ENCODE data around the gene CIRBP.
A peak's percentile ranks its signal among the peaks of the same experiment; 100 is the strongest.

The CIRBP gene

DNA sequence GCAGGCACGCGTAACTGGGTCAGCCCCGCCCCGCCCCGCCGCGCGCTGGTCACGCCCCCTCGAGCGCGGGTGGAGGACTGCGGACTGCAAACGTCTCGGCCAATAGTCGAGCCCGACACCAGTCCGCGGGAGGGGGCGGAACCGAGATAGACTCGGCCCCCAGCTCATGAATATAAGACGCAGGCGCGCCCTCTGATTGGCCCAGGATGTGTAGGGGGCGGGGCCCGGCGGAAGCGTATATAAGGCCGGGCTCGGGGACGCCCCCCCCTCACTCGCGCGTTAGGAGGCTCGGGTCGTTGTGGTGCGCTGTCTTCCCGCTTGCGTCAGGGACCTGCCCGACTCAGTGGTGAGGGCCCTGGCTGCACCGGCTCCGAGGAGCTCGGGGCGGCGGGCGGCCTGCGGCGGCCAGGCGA, at the start of gene CIRBP:
Gene CIRBP (plus strand): TSS at position 268 of the 413 bp plus-strand sequence. CDS start 1,602 bp downstream, outside the sequence.
- peak; percentile 99 for DNase-seq

DNA sequence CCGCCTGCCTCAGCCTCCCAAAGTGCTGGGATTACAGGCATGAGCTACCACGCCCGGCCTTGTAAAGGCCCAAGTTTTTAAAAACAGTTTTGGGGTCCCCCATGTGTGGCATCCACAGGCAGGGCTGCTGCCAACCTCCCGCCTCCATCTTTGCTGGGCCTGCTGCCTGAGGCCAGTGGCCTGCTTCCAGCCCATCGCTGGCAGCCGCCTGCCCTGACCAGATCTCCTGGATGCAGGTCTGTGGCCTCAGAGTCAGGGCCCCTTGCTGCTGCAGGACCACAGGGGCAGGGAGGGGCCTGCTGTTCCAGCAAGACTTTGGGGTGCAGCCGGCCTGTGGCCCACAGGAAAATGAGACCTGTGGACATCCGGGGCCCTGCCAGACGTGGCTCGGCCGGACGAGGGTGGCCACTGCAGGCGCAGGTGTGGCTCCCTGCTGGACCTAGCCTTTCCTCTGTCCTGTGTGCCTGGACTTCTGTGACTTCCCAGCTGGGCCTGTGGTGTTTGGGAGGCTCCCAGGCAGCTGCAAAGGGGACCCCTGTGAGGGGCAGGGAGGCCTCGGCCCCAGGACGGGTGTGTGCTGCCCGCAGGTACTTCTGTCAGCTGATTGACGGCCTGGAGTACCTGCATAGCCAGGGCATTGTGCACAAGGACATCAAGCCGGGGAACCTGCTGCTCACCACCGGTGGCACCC, 49.2 kb upstream of the CIRBP start:
- DNase-seq = no peak

- DNase-seq = no peak
These were observed 48.6 kb upstream of the CIRBP start for GRCh38 chr19:1220477-1220930.

GRCh38 chr19:1220976-1221903, 47.9 kb upstream of the CIRBP start:
- no peak for DNase-seq

DNA sequence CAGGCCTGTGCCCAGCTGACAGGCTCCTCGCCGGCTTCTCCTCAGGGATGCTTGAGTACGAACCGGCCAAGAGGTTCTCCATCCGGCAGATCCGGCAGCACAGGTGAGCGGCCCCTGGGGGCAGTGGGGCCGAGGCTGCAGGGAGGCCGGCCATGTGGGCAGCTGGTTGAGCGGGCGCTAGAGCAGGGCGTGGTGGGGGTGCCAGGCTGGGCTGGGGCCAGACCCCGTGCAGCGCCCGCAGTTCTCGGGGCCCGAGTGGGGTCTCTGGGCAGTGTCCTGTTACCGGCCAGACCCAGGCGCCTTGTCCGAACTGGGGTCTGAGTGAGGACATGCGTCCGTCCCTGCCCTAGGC, 47.3 kb upstream of the CIRBP start:
- no peak for DNase-seq

DNA sequence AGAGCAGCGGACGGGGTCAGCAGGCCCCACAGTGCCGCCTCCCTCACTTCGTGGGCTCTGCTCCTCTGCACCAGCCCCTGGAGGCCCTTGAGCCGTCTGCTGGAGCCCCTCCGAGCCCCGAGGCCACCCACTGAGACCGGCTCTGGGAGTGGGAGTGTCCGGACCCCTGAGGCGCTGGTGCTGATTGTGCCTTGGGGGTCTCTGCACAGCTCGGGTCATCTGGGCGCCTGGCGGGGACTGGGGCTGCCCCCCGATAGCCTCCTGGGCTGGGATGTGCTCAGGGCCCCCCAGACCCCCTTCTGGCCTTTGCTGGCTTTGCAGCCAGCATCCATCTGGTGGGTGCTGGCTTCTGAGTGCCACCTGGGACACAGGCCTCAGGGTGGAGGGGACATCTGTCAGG, 46.7 kb upstream of the CIRBP start:
- DNase-seq = no peak

- DNase-seq = no peak
These were observed 45.9 kb upstream of the CIRBP start for GRCh38 chr19:1223018-1223855.

DNA sequence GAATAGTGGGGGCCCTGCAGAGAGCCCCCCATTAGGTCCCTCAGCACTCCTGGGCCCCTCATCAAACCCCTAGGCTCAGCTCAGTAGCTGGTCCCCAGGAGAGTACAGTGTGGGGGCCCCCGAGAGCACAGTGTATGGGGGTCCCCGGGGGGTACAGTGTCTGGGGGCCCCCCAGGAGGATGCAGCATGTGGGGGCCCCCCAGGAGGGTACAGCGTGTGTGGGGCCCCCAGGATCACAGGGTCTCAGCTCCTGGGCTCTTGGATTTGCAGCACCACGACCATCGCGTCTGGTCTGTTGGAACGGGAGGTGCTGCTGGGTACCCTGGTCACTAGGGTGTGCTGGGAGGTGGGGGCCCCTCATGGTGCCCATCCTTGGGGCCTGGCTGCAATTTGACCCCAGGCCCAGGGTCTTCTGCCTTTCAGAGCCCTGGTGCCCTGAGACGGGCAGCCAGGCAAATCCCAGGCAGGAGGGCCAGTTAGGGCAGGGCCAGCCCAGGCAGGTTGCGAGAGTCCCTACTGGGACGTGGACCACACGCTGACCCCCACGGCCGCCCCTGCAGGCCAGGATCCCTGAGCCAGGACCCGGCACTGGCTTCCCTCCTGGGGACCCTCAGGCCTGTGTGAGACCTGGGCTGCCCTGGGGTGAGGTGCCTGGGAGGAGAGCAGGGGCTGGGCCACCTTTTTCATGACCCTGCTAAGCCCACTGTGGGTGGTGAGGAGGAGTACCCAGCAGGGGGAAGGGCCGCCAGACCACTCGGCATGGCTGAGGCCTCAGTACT, 44.9 kb upstream of the CIRBP start:
- no peak for DNase-seq

DNA sequence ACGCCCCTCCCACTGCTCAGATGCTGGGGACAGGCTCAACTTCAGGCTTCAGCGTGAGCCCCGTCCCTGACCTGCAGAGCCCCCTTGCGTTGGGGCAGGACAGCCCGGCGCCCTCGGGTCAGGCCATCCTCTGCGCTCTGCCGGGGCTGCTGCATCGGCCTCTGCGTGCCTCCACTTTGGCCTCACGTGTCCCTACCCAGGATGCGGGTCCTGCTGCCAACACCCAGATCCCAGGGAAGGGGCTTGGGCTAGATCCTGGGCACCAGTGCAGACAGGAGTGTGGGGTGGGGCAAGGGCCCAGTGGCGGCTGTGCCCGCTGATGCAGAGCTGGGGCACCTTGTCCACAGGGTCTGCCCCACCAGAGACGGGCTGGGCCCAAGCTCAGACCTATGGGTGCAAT, 44.3 kb upstream of the CIRBP start:
- no peak for DNase-seq

DNA sequence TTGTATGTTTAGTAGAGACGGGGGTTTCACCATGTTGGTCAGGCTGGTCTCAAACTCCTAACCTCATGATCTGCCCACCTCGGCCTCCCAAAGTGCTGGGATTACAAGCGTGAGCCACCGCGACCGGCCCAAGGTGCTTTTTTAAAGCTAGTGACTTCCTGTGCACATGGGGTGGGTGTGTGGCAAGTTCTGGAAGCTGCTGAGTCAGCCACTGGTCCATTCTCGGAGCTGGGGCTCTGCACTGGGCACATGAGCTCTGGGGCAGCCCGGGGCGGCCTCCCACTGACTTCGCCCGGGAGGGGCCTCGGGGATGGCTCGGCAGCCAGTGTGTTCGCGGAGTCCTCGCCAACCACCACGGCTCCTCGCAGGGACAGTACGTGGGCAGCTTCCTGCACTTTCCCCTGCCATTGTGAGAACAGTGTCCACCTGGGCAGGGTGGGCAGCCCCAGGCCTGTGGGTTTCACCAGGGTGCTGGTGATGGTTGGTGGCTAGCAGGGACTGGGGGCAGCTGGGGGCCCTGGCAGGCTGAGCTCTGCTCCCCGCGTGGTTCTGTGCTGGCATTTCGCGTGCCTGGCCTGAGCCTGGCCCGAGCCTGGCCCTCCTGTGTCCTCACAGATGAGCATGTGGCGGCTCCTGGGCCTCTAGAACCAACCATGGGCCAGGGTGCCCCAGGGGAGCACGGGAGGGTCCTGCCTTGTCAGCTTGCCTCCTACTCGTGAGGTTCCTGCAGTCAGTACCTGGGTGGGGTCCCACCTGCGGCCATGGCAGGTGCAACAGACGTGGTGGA, 43.5 kb upstream of the CIRBP start:
- DNase-seq = no peak

DNA sequence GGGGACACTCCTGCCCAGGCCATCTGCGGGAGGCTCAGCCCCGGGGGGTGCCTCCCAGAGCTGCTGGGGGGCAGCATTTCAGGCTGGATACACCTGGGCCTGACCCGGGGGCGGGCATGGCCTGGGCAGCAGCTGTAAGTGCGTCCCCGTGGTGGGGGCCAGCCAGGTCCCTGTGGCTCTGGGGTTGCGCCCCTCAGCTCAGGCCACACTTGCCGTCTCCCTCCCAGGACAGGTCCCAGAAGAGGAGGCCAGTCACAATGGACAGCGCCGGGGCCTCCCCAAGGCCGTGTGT, 43.0 kb upstream of the CIRBP start:
- DNase-seq = no peak

DNA sequence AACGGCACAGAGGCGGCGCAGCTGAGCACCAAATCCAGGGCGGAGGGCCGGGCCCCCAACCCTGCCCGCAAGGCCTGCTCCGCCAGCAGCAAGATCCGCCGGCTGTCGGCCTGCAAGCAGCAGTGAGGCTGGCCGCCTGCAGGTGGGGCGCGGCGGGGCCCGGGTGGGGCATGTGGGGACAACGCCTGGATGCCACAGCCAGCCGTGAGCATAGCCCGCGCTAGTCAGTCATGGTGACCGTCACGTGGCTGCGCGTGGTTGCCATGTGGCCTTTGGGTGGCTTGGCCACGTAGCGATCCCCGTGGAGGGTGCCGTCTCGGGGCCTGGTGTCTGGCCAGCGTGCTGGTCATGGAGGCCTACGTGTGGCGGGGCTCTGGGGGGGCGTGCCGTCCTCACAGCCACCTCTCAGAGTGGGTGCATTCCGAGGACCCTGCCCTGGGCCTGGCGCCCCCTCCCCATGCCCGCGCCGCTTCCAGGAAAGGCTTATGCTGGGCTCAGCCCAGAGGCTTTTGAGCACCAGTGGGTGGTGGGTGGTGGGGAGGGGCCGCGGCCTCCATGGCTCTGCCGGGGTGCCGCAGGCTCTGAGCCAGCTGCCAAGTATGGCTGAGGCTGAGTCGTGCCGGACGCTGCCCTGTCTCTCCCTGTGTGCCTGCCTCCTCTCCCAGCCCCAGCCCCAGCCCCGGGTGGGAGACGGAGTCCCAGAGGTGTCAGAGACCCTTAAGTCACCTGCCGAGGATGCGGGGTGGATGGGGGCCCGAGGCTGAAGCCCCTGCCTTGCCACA, 42.4 kb upstream of the CIRBP start:
- no peak for DNase-seq

DNA sequence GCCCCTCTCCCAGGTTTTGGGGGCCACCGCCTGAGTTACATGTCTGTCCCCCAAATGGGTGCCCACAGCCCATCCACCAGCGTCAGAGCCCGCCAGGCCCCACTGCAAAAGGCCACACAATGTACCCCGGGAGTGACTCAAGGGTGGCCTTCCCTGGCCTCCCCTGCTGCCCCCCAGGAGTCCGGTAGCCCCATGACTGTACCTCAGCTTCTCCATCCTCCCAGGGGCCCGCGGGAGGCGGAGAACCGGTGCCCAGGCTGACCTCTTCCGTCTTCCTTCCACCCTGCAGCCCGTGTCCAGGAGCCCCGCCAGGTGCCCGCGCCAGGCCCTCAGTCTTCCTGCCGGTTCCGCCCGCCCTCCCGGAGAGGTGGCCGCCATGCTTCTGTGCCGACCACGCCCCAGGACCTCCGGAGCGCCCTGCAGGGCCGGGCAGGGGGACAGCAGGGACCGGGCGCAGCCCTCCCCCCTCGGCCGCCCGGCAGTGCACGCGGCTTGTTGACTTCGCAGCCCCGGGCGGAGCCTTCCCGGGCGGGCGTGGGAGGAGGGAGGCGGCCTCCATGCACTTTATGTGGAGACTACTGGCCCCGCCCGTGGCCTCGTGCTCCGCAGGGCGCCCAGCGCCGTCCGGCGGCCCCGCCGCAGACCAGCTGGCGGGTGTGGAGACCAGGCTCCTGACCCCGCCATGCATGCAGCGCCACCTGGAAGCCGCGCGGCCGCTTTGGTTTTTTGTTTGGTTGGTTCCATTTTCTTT, 41.7 kb upstream of the CIRBP start:
- no peak for DNase-seq

GRCh38 chr19:1228161-1228957, 40.8 kb upstream of the CIRBP start:
- no peak for DNase-seq

DNA sequence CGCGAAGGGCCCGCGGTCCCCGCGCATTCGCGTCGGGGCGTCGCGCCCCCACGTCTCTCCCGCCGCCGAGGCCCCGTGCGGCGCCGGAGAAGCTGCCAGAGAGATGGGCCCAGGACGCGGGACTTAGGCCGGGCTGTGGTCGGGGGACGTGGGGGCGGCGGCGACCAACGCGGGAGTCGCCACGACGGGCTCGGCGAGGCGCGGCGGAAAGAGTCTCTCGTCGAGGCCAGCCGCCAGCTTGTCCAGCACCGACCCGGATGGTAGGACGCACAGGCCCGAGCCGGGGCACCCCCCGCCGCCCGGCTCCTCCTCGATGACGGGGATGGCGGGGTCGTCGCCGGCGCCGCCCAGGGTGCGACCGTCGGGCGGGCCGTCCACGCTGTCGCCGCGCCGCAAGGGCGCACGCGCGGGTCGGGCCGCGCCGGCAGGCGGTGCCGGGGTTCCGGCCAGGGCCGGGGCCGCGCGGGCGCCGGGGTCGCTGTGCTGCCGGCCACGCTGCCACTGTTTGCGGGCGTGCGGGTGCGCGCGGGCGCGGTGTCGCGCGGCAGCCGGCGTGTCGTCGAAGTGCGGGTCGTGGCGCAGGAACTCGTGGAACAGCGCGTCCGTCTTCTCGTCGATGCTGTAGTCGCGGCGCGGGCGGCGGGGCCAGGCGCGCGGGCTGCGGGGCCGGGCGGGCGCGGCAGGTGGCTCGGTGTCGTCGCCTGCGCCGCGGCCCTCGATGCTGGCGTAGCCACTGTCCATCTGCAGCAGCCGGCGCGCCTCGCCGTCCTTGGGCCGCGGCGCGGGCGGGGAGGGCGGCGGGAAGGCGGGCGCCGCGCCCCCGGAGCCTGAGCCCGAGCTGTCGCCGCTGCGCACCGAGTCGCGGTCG, 39.8 kb upstream of the CIRBP start:
- DNase-seq = no peak

DNA sequence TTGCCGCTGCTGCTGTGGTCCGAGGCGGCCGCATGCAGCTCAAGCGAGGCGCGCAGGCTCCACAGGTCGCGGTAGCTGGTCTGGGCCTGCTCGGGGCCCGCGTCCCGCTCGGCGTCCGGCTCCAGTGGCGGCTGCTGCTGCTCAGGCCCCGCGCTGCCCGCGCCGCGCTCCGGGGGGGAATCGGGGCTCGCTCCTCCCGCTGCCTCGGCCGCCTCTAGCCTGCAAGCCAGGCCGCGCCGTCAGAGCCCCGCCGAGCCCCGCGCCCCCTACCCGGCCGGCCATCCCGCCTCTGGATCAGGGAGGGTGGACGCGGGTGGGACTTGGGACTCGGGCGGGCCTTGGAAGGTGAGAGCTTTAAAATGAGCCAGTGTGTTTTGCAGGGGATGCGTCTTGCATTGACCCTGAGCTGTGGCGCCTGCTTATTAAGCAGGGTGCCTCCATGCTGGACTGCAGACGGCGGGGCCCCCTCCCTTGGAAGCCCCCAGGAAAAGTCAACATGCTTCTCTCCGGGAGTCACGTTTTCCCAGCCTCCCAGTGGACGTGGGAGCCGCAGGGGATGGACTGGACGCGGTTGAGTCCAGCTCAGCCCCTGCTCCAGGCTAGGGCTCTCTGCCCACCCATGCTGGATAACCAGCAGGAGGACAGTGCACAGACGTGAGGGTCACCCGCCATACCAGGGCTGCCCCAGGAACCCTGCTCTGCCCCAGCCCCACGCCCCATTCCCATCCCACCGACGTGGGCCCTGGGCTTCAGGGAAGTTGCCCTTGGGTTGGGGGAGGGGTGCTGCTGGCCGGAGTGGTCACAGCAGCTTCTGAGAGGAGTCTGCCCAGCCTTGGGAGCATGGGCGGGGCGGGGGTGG, 39.0 kb upstream of the CIRBP start:
- no peak for DNase-seq

GRCh38 chr19:1230783-1231489, 38.2 kb upstream of the CIRBP start:
- DNase-seq = no peak
